Tibial nerve (tissue), 4 donors: ENCODE results near the gene ULBP2. TPM values are rescaled to one million over a fixed set of nuclear protein-coding genes. Genes with fewer than 3 reads are reported as not detected.
A peak's percentile ranks its signal among the peaks of the same experiment; 100 is the strongest.

Experiments
- DNase-seq, 2 donors: peaks; one replicate each; pipeline ENCODE4 v3.0.0-alpha.2; 2019; ENCODE audit warnings: low spot score in 2 of 2
- H3K27ac ChIP-seq, 4 donors: fragments of 200-600 bp; sonication (generic) in 3 of 4; one replicate each; pipeline ENCODE4 v1.5.1; 2017 to 2019; ENCODE audit warnings: mild to moderate bottlenecking in 1 of 4
- H3K27me3 ChIP-seq, 2 donors: fragments of 200-600 bp; sonication (generic) in 1 of 2; one replicate each; pipeline versions ENCODE4 v1.5.1 to v1.6.0; 2017 to 2019
- H3K36me3 ChIP-seq, 3 donors: fragments of 200-600 bp; sonication (generic); one replicate each; pipeline ENCODE4 v1.5.1; 2018 to 2019
- H3K4me1 ChIP-seq, 4 donors: fragments of 200-600 bp; sonication (generic) in 3 of 4; one replicate each; pipeline ENCODE4 v1.5.1; 2017 to 2019
- H3K4me3 ChIP-seq, 4 donors: fragments of 200-600 bp; sonication (generic) in 3 of 4; one replicate each; pipeline ENCODE4 v1.5.1; 2017 to 2019; ENCODE audit warnings: mild to moderate bottlenecking in 1 of 4, moderate library complexity in 1 of 4
- H3K9me3 ChIP-seq, 4 donors: fragments of 200-600 bp; sonication (generic) in 3 of 4; one replicate each; pipeline ENCODE4 v1.5.1; 2017 to 2019
- EP300 ChIP-seq, 2 donors: sonication (generic); formaldehyde crosslinking; IDR thresholded peaks; one replicate each; pipeline ENCODE4 v1.6.1; 2017; ENCODE audit warnings: antibody characterized with exemption in 2 of 2, mild to moderate bottlenecking in 1 of 2
- POLR2A ChIP-seq, 2 donors: fragments of 450-650 bp; IDR thresholded peaks; one replicate each; pipeline ENCODE4 v1.6.1; 2017; ENCODE audit warnings: antibody characterized with exemption in 2 of 2, mild to moderate bottlenecking in 2 of 2, moderate library complexity in 2 of 2
- WGBS, 2 donors: methylation state at CpG; one replicate each; pipeline ENCODE4 v1.1.5; 2018; 5-methylcytosine and 5-hydroxymethylcytosine counted together
- total RNA-seq, 4 donors: library from RNA; depleted of rRNA; stranded (reverse); fragments of >200 nt; gene quantifications; one replicate each; pipeline ENCODE4 v1.1.0, GENCODE V29; 2016
- TF ChIP-seq, protein P1 (sequence below), 5 experiments: fragments of 200-600 bp in 3 of 5; fragments of 450-650 bp in 2 of 5; sonication (generic) in 3 of 5; IDR thresholded peaks; one replicate each; pipeline ENCODE4 v1.5.1; 2016 to 2019; ENCODE audit warnings: antibody characterized with exemption in 5 of 5, mild to moderate bottlenecking in 3 of 5, moderate library complexity in 2 of 5

Gene ULBP2, protein sequence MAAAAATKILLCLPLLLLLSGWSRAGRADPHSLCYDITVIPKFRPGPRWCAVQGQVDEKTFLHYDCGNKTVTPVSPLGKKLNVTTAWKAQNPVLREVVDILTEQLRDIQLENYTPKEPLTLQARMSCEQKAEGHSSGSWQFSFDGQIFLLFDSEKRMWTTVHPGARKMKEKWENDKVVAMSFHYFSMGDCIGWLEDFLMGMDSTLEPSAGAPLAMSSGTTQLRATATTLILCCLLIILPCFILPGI
- total RNA-seq = under 1 TPM in 1 of 4 donors, not detected in 3; 0.22 TPM

DNA sequence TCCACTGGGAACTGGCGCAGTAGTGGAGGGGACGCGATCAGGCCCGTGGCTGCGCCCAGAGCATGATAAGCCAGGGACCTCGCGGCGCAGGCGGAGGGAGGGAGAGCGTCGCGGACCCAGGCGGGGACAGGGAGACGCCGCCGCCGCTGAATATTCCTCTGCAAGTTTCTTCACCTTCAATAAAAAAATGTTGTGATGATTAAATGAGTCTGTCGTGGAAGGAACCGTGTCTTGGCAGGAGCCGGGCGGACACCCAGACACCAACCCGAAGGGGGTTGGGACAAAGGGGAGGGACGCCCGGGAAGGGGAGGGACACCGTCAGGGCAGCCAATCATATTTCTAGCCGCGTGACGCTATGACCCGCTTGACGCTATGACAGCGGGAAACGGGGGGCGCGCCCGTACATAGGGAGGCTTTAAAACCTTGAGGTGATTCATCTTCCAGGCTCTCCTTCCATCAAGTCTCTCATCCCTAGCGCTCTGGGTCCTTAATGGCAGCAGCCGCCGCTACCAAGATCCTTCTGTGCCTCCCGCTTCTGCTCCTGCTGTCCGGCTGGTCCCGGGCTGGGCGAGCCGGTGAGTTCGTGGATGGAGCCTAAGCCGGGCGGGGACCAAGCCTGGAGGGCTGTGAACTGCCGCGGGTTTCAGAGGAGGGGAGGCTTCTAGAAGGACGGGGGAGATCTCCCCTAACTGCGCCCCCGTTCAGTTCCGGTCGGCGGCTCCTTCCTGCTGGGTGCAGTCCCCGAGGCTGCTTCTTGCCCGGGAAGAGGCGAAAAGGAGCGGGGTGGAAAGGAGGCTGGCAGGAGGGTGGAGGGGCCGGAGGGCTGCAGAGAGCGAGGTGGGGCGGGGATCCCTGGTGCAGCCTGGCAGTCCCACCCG is at the start of gene ULBP2:
ULBP2 (plus strand) TSS at position 432 of the 878 bp plus-strand sequence; CDS start at position 491, 59 bp downstream.
- Histone ChIP-seq H3K4me3 (peak within 1 kb of the TSS; percentile 28 to 52 (median 48)), H3K36me3 (no peaks in the 10 kb centered on the region), H3K4me1 (peaks cover 0 to 32% (median 21%) of the 10 kb centered on the region in 4 donors), H3K27me3 (peaks cover 4 to 68% of the 10 kb centered on the region in 2 donors), H3K27ac (no peak within 1 kb of the TSS), H3K9me3 (no peaks in the 10 kb centered on the region)
- TF ChIP-seq EP300 (IDR thresholded peaks at IDR 0.05) = peak in 1 of 2 donors; percentile 27
- TF ChIP-seq POLR2A (IDR thresholded peaks at IDR 0.05) = no peak
- 1 to 3% methylated on average over 59 to 62 of the region's 62 CpGs for WGBS, 2 donors
- peak in 1 of 2 donors; percentile 58 for DNase-seq

DNA sequence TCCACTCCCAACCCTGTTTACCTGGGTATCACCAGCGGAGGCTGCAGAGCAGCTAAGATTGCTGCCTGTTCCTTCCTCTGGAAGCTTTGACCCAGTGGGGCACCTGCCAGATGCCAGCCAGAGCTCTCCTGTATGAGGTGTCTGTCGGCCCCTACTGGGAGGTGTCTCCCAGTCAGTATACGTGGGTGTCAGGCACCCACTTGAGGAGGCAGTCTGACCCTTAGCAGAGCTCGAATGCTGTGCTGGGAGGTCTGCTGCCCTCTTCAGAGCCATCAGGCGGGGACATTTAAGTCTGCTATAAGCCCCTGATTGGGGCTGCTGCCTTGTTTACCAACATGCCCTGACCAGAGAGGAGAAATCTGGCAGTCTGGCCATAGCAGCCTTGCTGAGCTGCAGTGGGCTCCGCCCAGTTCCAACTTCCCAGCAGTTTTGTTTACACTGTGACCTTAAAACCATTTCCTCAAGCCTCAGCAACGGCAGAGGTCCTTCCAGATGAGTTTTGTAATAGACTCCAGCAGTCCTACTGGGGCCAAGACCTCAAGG is 46.7 kb upstream of the ULBP2 start:
- H3K27ac ChIP-seq = peak overlapping the region in 3 of 4 donors; percentile 22 to 89 (median 76)
- peak in 1 of 2 donors; percentile 55 for TF ChIP-seq EP300 (IDR thresholded peaks at IDR 0.05)
- TF ChIP-seq, protein P1, sequence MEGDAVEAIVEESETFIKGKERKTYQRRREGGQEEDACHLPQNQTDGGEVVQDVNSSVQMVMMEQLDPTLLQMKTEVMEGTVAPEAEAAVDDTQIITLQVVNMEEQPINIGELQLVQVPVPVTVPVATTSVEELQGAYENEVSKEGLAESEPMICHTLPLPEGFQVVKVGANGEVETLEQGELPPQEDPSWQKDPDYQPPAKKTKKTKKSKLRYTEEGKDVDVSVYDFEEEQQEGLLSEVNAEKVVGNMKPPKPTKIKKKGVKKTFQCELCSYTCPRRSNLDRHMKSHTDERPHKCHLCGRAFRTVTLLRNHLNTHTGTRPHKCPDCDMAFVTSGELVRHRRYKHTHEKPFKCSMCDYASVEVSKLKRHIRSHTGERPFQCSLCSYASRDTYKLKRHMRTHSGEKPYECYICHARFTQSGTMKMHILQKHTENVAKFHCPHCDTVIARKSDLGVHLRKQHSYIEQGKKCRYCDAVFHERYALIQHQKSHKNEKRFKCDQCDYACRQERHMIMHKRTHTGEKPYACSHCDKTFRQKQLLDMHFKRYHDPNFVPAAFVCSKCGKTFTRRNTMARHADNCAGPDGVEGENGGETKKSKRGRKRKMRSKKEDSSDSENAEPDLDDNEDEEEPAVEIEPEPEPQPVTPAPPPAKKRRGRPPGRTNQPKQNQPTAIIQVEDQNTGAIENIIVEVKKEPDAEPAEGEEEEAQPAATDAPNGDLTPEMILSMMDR (IDR thresholded peaks at IDR 0.05) = no peak
- no peaks in the 10 kb centered on the region for H3K9me3 ChIP-seq
- H3K4me3 ChIP-seq = no peak overlapping the region
- H3K27me3 ChIP-seq = no peaks in the 10 kb centered on the region
- DNase-seq = peak in 1 of 2 donors; percentile 61
- peaks cover 0 to 44% (median 20%) of the 10 kb centered on the region in 4 donors for H3K4me1 ChIP-seq
- no peaks in the 10 kb centered on the region for H3K36me3 ChIP-seq
- WGBS, 2 donors = 38 to 50% methylated on average over 4 to 7 of the region's 7 CpGs

DNA sequence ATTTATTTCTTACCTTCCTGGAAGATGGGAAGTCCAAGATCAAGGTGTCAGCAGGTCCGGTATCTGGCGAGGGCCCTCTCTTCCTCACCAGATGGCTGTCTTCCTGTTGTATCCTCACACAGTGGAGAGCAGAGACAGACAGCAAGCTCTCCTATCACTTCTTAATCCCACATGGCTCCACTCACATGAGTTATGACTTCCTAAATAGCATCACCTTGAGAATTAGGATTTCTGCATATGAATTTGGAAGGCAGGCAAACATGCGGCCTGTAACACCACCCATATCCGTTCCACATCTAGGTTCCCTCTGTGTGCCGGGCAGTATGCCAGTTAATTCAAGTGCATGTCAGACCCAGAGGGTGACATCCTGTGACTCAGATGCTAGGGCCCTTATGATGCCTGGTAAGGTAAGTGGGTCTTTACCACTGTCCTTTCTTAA is 46.0 kb upstream of the ULBP2 start:
- H3K27me3 ChIP-seq = no peaks in the 10 kb centered on the region
- H3K36me3 ChIP-seq = no peaks in the 10 kb centered on the region
- DNase-seq = peak in 1 of 2 donors; percentile 46
- TF ChIP-seq EP300 (IDR thresholded peaks at IDR 0.05) (peak in 1 of 2 donors; percentile 14), POLR2A (IDR thresholded peaks at IDR 0.05) (no peak)
- TF ChIP-seq, protein P1 (IDR thresholded peaks at IDR 0.05) = no peak
- WGBS, 2 donors = 64 to 72% methylated on average over 5 of the region's 5 CpGs
- H3K9me3 ChIP-seq = no peaks in the 10 kb centered on the region
- peak overlapping the region in 2 of 4 donors; percentile 76 to 89 for H3K27ac ChIP-seq
- H3K4me3 ChIP-seq = no peak overlapping the region
- H3K4me1 ChIP-seq = peaks cover 0 to 40% (median 20%) of the 10 kb centered on the region in 4 donors

DNA sequence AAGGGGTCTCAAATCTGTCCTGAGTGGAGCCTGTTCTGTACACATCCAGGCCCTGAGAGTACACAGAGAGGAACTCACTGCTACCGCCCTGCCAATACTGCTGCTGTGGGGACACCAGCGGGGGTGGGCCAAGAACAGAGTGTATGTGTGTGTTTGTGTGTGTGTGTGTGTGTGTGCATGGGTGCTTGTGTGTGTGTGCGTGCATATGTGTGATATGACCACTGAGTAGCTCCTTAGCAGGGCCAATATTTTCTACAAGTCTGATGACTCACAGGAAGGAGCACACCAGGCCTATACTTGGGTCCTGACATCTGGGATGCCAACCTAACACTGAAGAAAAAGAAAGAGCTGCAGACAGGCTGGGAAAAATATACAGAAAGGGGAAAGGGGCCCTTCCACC is 45.3 kb upstream of the ULBP2 start:
- H3K27ac ChIP-seq = peak overlapping the region in 3 of 4 donors; percentile 66 to 89 (median 77)
- TF ChIP-seq, protein P1 (IDR thresholded peaks at IDR 0.05) = no peak
- TF ChIP-seq EP300 (IDR thresholded peaks at IDR 0.05) (no peak), POLR2A (IDR thresholded peaks at IDR 0.05) (no peak)
- no peaks in the 10 kb centered on the region for H3K27me3 ChIP-seq
- DNase-seq = no peak
- peaks cover 0 to 37% (median 20%) of the 10 kb centered on the region in 4 donors for H3K4me1 ChIP-seq
- H3K36me3 ChIP-seq = no peaks in the 10 kb centered on the region
- H3K9me3 ChIP-seq = no peaks in the 10 kb centered on the region
- 81 to 94% methylated on average over 3 of the region's 3 CpGs for WGBS, 2 donors
- H3K4me3 ChIP-seq = no peak overlapping the region

DNA sequence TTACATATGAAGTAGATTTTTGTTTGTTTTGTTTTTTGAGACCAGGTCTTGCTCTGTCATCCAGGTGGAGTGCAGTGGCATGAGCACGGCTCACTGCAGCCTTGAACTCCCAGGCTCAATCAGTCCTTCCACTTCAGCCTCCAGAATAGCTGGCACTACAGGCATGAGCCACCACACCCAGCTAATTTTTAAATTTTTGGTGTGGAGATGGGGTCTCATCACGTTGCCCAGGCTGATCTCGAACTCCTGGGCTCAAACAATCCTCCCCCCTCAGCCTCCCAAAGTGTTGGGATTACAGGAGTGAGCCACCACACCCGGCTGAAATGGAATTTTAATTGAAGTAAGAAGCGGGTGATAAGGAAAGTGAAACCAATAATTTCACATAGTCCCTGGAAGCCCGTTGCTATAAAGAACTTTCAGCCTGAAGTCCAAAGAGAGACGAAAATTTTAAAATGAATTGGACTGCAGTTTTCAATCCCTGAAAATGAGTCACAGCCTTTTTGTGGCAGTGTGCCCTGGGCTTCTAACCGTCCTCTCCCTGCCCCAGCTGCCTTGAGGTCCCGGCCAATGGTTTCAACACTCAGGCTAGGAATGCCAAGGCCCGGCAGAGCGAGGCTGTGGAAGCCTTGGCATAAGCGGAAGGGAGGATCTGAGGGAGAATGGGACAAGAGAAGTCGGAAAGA is 44.7 kb upstream of the ULBP2 start:
- Histone ChIP-seq H3K27me3 (no peaks in the 10 kb centered on the region), H3K9me3 (no peaks in the 10 kb centered on the region), H3K4me3 (peak overlapping the region; percentile 10 to 44 (median 23)), H3K27ac (peak overlapping the region in 3 of 4 donors; percentile 66 to 89 (median 77)), H3K36me3 (no peaks in the 10 kb centered on the region), H3K4me1 (peaks cover 0 to 37% (median 20%) of the 10 kb centered on the region in 4 donors)
- TF ChIP-seq, protein P1 (IDR thresholded peaks at IDR 0.05) = no peak
- TF ChIP-seq POLR2A (IDR thresholded peaks at IDR 0.05) (no peak), EP300 (IDR thresholded peaks at IDR 0.05) (peak in 1 of 2 donors; percentile 82)
- peak; percentile 71 to 85 for DNase-seq
- 36 to 49% methylated on average over 13 of the region's 13 CpGs for WGBS, 2 donors
